ENCODE results near the gene FILIP1L.

- no peak for TF ChIP-seq CTCF (conservative IDR thresholded peaks at IDR 0.05; ENCODE audit: low read length)
- TF ChIP-seq EZH2phosphoT487 (IDR thresholded peaks at IDR 0.05; ENCODE audit: borderline replicate concordance) = no peak
These were observed 73.0 kb downstream of the FILIP1L start for GRCh38 chr3:100041328-100041749.

Measured in Loucy (cell line).